ENCODE data around the gene CHRD.

Gene CHRD

DNA sequence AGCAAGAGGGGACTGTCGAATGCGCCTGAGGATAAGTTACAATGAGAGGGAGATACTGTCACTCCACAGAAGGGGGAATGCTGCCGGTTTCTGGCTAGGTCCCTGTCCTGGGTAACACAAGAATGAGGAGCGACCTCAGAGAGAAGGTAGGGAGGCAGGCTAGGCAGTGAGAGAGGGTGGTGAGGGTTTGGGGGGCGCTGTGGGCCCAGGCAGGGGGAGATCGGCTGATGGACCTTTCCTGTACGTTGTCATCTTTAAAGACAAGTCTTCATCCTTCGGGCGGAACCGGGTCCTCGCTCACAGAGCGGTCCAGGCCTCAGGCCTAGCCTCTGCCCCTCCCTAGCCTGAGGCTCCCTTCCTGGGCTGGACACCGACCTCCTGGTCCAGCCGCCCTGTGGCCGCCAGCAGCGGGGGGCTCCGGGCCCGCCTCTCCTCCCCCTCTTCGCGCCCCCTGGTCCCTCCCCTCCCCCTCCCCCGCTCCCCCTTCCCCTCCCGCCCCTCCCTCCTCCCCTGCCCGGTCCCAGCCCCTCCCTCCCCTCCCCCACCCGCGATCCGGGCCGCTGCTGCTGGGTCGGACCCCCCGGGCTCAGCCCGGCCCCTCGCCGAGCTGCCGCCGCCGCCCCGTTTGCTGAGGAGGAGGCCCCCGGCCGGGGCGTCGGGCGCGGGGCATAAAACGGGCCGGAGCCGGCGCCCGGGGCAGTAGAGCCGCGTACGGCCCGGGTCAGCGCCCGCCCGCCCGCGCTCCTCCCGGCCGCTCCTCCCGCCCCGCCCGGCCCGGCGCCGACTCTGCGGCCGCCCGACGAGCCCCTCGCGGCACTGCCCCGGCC is at the start of gene CHRD:
CHRD (plus strand) TSS at position 697 of the 827 bp plus-strand sequence. CDS start 265 bp downstream, outside the sequence.
- no peak for DNase-seq (ENCODE audit: low read depth)
- peak within 1 kb of the TSS; percentile 41 for H3K4me3 ChIP-seq (ENCODE audit: low read length)
- TF ChIP-seq, protein P1, sequence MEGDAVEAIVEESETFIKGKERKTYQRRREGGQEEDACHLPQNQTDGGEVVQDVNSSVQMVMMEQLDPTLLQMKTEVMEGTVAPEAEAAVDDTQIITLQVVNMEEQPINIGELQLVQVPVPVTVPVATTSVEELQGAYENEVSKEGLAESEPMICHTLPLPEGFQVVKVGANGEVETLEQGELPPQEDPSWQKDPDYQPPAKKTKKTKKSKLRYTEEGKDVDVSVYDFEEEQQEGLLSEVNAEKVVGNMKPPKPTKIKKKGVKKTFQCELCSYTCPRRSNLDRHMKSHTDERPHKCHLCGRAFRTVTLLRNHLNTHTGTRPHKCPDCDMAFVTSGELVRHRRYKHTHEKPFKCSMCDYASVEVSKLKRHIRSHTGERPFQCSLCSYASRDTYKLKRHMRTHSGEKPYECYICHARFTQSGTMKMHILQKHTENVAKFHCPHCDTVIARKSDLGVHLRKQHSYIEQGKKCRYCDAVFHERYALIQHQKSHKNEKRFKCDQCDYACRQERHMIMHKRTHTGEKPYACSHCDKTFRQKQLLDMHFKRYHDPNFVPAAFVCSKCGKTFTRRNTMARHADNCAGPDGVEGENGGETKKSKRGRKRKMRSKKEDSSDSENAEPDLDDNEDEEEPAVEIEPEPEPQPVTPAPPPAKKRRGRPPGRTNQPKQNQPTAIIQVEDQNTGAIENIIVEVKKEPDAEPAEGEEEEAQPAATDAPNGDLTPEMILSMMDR (conservative IDR thresholded peaks at IDR 0.05; ENCODE audit: low read length), result no peak

DNA sequence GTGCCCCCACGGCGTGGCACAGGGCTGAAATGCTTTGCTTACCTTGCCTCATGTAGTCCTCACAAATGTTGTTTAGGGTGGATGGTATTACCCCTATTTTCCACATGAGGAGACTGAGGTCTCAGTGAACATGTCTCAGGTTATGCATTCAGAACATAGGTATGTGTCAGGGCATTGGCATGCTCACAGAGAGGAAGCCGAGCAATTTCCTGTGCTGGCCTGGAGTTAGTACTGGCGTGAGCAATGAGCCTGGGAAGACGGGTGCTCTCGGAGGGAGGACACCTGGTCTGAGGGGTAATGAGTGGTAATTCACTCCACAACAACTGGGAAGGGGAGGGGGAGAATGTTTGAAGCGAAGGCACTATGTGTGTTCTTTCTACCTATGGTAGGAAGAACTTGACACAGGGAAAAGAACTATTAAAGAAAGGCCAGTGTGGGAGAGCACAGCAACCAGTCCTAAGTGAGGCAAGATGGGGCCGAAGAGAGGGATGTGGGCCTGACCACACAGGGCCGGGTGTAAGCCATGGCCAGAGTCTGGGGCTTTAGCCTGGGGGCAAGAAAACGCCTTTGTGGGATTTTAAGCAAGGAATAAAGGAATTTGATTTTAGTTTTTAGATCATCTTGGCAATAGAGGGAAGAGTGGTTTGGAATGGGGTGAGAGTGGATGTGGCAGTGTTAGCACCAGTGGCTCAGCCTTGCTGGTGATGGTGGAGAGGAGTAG is 47.3 kb upstream of the CHRD start:
- TF ChIP-seq, protein P1 (conservative IDR thresholded peaks at IDR 0.05; ENCODE audit: low read length), result no peak
- peak; percentile 87 for DNase-seq (ENCODE audit: low read depth)
- no peak overlapping the region for H3K4me3 ChIP-seq (ENCODE audit: low read length)

DNA sequence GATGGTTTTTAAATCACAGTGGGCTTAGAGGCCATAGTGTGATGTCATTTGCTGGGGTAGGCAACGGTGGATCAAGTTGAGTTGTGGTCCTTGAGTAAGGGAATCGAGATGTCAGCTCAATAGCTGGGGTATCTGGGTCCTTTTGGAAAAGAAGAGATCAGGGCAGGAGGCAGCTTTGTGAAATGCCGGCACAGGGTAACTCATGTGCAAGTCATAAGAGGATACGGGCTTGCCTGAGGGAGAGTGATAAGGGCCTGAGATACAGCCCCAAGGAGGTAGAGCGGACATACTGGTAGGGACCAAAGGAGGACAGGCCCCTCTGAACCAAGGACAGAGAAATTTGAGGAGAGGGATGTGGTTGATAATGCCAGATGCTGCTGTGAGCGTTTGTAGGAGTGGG is 46.7 kb upstream of the CHRD start:
- DNase-seq (ENCODE audit: low read depth), result no peak
- TF ChIP-seq, protein P1 (conservative IDR thresholded peaks at IDR 0.05; ENCODE audit: low read length), result no peak
- no peak overlapping the region for H3K4me3 ChIP-seq (ENCODE audit: low read length)

DNA sequence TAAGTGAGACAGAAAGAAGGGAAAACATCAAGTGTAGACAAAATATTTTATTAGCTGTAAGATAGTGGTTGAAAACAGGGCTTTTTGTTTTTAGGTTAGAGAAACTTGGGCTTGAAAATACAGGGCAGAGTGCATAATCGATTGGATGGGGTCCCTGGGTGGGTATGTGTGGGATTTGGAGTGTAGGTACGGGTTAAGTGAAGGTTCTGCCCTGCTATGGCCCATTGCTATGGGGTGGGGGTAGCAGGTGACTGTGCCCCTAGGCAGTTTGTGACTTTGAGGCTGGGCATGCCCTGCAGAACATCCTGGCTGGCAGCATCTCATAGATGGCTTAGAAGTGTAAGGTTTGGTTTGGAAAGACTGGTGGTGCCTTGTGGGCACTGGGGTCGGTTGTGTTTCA is 46.2 kb upstream of the CHRD start:
- TF ChIP-seq, protein P1 (conservative IDR thresholded peaks at IDR 0.05; ENCODE audit: low read length), result no peak
- no peak for DNase-seq (ENCODE audit: low read depth)
- no peak overlapping the region for H3K4me3 ChIP-seq (ENCODE audit: low read length)

DNA sequence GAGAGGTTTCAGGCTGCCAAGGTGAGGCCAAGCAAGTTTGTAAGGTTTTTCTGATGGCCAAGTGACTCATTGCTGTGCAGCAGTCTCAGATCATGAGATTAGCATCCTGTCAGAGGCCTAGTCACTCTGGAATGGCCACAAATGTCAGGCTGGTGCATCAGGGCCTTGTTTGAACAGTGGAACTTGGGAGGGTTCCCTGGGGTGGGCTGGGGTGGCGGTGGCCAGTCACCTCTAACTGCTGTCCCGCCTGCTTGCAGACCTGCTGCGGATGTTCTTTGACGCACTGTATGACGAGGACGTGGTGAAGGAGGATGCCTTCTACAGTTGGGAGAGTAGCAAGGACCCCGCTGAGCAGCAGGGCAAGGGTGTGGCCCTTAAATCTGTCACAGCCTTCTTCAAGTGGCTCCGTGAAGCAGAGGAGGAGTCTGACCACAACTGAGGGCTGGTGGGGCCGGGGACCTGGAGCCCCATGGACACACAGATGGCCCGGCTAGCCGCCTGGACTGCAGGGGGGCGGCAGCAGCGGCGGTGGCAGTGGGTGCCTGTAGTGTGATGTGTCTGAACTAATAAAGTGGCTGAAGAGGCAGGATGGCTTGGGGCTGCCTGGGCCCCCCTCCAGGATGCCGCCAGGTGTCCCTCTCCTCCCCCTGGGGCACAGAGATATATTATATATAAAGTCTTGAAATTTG is 45.2 kb upstream of the CHRD start:
- TF ChIP-seq, protein P1 (conservative IDR thresholded peaks at IDR 0.05; ENCODE audit: low read length), result no peak
- no peak overlapping the region for H3K4me3 ChIP-seq (ENCODE audit: low read length)
- peak; percentile 67 for DNase-seq (ENCODE audit: low read depth)

DNA sequence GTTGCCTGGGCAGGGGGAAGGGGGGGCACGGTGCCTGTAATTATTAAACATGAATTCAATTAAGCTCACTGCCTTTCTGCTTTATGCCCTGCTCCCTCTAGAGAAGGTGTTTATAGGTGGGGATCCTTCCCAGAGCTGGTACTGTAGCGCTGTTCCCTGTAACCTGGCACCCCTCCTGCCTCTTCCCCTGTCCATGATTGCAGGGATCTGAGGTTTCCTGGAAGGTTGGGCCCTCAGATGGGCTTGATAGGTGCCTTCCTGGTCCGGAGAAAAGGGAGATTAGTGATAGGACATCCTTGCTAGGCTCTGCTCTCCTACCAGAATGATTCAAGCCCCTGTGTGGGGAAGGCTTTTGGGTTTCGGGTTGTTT is 44.6 kb upstream of the CHRD start:
- DNase-seq (ENCODE audit: low read depth), result peak; percentile 15
- TF ChIP-seq, protein P1 (conservative IDR thresholded peaks at IDR 0.05; ENCODE audit: low read length), result no peak
- H3K4me3 ChIP-seq (ENCODE audit: low read length), result peak overlapping the region; percentile 73; the same call in 1 of the 2 replicates
